HG02571 (cell line): ENCODE data around the gene GINS2.

Source experiments
- ATAC-seq: cut with Tn5 transposase; IDR thresholded peaks from one replicate; pipeline ENCODE4 v1.9.1; 2021; ENCODE audit warnings: mild to moderate bottlenecking, moderate library complexity; ENCODE audit not compliant: unreplicated experiment

The GINS2 gene

DNA sequence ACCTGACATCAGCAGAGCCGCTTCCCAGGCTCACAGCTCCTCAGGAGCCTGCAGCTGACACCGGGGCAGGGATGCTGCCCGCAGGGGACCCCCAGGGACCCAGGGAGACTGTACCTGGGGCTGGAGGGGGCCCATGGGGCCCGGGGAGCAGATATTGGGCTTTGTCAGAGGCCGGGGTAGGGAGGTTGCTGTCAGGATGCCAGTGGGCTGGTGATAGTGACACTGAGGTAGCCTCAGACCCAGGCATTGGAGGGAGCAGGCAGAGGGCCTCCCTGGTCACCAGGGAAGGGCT lies 60.5 kb downstream of the GINS2 start:
- ATAC-seq = no peak

DNA sequence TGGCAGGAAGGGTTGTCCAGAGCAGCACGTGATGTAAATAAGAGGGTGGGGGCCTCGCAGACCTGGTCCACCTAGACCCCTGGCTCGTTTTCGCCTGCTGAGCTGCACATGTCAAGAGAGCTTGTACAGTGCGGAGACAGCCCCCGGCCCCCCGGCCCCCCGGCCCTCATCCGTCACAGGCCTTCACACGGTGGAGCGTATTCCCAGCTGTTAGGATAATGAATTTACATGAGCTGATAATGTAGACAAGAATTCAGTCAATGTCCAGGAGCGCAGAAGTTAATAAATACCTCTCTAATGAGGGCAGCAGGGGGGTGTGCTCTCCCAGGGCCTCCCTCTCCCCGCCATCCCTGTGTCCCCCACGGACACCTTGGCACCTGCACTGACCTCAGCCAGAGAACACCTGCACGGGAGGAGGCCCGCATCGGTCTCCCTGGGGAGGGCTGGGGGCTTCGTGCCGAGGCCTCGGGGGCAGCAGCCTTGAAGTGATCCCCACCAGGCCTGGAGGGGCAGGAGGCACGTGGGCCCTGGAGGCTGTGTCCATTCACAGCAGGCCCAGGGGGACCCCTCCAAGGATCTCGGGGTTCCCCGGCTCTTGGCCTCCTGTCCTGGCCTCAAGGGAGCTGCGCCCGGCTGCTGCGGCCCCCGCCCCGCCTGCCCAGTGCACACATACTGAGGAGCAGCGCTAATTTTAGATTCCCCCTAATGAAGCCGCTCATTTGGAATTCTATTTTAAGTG lies 61.1 kb downstream of the GINS2 start:
- ATAC-seq = no peak

DNA sequence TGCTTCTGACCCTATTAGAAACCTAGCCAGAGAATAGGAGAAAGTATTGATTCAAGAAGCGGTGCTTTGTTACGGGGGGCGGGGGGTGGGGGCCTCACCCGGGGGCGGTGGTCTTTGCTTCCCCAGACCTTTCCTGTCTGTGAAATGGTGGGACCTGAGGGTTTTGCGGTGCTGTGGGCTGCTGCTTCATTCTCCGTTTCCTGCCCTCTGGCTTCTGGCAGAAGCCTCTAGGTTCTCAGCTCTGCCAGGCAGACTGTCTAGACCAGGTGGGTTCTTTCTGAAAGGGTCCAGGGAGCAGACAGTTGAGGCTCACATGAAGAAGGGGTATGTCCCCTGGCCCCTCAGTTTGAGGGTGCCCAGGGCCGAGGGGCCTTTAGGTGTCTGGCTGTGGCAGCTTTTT lies 61.7 kb downstream of the GINS2 start:
- no peak for ATAC-seq
